IPS DF 4.7 (cell line): ENCODE data around the gene RAET1G.
"Not testable (repeated sequence)": the region's sequence is repeated elsewhere in the genome, so short reads cannot be mapped to it uniquely, and the experiment has no call there.

Source experiments
- DNase-seq: peaks from one replicate; pipeline ENCODE4 v3.0.0-alpha.2; 2013; ENCODE audit warnings: low spot score; ENCODE audit errors: extremely low read depth

RAET1G gene

DNA sequence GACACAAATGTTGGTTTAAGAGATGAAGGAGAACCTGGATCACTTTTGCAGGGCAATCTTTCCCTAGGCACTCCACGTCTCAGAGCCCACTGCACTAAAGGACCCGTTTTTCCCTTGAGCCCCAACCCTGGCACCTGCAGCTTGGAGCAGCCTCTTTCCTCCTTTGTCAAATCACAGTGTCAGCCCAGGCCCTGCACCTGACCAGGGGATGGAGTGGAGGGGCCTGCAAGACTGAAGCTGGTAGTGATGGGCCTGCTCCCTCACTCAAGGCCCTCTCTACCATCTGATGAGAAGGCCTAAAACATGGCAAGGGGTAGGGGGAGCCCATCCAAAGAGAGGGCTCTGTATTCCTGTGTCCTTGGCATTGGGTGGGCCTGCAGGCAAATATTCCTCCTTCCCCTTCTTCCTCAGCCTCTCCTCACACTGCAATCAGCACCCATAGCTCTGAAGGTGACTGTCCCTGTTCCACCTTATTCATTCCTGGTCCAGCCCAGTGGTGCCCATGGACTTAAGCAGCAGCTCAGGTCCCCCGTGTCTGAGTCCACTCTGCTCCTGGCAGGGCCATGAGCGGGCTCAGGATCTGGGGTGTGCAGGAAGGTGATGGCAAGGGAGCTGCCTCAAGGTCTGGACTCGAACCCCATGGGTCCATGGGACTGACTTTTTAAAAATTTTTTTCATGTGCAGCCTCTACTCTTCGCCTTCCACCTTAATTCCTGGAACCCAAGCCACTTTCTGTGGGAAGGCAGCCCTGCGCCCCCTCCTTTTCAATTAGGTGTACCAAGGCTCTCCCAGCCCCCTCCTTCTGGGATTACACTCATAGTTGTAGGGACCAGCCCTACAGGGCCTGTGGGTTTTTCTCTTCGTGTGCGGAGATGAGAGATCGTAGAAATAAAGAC, 6.7 kb downstream of the RAET1G start:
- no peak for DNase-seq

DNA sequence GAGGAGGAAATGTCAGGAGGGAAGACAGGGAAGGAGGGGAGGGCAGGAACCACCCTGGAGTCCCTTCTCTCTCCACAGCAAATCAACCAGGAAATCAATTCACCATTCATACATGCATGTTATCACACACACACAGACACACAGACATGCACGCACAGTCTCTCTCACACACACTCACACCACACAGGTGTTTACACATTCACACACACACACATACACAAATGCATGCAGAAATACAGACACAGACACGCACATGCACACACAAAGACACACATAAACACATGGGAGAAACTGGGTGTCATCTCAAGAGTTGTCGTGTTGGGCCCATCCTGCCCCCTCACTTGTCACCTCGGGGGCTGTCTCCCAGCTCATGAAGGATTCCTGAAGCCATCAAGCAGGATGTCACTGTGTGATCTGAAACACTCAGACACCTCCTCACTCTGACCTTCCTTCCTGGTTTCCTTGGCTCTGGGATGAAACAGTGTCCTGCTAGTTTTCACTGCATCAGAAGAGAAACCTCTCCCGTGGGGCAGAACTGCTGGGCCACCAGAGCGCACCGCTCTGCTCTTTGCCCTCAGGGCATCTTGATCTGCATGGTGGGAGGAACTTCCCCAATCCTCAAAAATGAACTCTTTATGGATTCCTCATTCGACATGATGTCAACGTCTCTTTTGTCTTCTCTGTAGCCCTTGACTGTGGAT, 9.2 kb downstream of the RAET1G start:
- no peak for DNase-seq

DNA sequence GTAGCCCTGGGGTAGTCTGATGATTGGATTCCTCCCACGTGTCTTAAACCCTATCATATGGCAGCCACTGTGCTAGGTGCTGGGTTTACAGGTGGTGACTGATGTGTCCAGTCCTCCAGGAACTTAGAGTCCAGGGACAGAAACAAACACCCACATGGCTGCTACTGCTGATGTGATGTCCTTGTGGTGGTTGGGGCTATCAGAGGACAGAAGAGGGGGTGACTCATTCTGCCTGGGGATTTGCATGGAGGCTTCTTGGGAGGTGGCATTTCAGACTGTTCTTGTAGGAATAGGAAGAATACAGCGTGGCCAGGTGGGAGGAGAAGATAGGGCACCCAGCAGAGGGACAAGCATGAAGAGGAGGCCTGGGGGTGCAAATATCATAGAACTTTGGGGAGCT, 9.8 kb downstream of the RAET1G start:
- no peak for DNase-seq

DNA sequence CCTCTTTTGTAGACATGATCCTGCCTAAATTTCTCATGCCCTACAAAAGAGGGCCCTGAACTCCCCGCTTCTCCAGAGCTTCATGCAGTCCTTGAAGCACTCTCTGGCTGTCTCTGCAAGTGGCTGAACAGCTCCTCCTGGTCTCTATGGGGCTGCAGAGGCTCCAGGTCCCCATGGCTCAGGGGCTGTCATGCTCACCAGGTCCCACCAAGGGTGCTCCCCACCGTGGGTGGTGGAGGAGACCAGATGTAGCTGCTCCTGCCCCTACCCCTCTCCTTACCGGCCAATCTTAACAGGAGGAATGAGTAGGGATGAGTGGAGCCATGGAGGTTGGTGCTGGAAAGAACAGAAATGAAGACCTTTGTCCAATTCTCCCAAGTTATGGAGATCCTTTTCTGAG, 10.2 kb downstream of the RAET1G start:
- DNase-seq = not testable (repeated sequence)

DNA sequence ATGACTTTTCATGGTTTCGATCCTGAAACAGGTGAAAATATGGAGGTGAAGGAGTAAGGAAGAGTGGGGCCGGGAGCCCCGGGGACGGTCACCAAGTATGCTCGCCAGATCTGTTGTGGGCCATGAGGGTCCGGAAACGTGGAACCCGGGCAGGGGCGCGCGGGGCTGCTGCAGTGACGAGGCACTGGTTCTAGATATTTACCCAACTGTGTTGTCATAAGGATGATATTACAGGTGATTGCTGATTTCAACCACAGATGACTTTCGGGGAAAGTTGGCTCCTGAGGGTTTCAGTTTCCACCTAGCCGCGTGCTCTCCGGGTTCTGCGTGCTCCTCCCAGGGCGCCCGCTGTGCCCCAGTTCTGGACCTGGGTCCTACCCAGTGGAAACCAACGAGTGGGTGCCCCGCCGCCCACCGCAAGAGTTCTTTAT, 12.2 kb downstream of the RAET1G start:
- DNase-seq = no peak

DNA sequence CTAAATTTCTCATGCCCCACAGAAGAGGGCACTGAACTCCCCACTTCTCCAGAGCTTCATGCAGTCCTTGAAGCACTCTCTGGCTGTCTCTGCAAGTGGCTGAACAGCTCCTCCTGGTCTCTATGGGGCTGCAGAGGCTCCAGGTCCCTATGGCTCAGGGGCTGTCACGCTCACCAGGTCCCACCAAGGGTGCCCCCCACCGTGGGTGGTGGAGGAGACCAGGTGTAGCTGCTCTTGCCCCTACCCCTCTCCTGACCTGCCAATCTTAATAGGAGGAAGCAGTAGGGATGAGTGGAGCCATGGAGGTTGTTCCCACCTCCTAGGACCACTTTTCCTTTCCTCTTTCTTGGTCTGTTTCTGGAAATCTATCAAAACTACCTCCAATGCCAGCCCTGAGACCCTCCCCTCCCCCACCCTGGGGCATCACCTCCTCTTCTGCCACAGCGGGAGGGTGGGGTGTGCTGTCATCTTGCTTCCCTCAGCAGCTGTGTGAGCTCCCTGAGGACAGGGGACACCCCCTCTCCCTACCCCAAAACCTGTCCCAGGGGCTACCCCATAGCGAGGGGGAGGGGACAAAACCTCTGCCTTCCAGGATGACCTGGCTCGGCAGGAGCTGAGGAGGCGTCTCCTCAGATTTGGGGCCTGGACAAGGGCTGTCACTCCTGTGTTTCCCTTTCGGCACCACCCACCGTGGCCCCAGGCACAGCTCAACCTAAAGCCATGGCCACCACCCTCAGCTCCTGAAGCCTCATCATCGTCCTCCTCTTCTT, 13.0 kb downstream of the RAET1G start:
- DNase-seq = no peak

DNA sequence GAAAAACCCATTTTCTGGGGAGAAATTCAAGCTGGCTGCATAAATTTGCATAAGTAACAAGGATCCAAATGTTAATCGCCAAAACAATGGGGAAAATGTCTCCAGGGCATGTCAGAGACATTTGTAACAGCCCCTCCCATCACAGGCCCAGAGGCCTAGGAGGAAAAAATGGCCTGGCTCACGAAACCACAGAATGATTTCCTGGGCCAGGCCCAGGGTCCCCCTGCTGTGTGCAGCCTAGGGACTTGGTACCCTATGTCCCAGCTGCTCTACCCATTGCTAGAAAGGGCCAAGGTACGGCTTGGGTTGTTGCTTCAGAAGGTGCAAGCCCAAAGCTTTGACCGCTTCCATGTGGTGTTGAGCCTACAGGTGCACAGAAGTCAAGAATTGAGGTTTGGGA, 14.4 kb downstream of the RAET1G start:
- not testable (repeated sequence) for DNase-seq

DNA sequence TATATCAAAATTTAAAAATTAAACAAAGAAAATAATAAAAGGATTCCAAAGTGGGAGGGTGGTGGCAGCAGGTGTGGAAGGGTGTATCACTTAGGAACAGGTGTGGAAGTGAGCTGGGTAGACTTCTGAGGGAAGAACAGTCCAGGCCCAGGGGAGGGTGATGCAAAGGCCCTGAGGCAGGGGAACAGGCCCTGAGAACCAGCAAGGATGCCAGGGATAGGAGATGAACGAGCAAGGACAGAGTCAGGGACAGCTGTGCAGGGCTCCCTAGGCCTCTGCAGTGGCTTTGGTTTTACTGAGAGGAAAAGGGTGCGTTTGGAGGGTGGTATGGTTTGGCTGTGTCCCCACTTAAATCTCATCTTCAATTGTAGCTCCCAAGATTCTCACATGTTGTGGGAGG, 15.6 kb downstream of the RAET1G start:
- no peak for DNase-seq

DNA sequence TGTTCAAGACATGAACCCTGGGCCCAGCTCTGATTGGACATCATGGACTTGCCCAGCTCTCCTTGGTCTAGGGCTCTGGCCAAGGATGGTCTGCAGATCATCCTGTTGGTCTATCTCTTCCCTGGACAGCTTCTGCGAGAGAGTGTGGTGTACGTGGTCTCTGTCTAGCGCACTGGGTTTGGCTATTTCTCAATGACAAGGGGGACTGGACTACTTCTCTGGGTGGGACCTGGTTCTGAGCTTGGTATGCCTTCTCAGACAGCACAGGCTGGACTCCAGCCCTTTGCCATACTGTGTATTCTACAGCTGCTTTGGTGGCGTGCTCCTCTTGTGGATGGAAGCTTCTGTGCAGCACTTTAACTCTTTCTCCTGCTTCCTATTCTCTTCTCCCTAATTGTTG, 16.5 kb downstream of the RAET1G start:
- DNase-seq = no peak

DNA sequence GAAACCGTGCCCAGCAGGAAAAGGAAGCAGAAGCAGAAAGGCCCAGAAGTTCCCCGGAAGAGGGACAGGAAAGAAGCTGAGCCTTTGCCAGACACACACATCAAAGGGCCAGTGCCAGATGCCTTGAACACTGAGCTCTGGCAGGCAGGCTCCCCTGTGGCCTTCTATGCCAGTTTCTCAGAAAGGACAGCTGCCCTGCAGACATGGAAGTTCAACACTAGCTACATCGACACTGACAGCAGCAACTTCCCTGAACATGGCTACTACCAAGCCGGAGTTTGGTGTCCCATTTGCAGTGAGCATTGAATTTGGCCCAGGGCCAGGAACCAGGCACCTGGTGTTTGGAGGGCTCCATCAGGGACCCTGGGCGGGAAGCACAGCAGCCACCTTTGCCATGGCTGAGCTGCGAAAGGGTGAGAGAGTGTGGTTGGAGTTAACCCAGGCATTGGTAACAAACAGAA, 17.0 kb downstream of the RAET1G start:
- DNase-seq = no peak

DNA sequence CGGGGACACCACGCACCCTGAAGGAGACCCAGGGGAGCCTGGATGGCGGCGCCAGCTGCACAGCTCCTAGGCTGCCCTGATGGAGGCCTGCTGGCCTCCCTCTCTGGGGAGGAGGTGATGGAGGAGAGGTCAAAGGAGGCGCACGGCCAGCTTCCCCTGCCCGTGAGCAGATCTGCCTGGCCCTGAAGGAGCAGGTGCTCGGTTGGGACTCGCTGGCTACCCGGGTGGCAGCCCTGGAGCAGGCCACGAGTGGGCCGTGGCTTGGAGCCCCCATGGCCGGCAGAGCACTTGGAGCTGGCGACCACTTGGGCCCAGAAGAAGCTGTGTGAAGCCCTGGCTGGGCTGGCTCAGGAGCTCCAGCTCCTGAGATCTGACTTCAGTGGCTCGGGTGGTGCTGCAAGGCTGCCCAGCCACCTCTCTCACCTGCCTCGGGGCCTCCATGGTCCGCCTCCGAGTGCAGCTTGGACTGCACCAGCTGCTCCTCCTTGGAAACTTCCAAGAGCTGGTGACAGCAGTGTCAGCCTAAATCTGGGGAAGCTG, 17.5 kb downstream of the RAET1G start:
- no peak for DNase-seq

DNA sequence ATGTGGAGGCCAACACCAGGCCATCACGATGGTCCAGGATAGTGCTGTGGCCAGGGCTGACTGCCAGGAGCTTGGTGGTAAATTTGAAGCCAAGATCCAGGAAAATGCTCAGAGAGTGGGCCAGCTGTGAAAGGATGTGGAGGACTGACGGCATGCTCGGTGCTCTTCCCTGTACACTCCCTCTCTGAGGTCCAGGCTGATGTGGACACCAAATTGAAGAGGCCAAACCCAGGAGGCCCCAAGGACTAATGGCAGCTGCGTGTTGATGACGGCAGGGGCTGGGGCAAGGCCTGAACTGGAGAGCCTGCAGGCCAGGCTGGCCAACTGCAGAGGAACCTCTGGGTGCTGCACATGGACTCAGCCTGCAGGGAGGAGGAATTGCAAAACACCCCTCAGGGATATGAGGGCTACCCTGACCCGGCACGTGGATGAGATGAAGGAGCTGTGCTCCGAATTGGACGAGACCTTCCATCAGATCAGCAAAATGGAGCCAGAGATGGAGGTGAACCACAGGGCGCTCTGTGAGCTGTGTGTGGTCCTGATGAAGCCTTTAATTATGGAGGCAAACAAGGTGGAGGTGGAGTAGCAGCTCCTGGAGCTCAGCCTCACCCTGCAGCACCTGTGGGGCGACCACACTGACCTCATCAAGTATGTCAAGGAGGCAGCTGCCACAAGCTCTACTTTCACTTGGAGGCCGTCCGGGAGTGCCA, 18.1 kb downstream of the RAET1G start:
- no peak for DNase-seq

DNA sequence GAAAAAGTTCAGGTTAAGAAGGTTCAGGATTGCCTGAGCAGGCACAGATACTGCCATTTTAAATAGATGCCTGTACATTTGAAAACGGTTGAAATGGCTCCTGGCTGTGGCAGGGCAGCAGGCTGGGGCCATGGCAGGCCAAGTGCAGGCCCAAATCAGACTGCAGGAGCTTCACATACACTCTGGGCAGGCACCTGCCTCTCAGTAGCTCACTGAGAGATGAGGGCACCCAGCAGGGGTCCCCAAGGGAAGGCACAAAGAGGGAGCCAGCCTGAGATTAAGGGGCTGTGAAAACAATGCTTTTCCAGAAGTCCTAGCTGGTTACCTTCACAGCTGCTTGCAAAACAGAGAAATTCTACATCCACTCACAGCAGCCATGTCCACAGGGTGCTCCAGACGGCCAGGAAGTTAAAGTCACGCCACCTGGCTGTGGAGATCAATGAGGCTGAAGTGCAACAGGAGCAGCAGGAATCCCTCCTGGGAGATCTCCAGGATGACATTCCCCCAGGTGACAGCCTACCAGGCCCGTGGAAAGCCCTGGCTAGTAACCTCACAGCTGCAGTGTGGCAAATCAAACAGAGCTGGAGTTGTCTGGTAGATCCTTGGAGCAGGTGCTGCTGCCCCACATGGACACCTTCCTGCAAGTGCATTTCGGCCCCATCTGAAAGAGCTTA, 18.8 kb downstream of the RAET1G start:
- no peak for DNase-seq

DNA sequence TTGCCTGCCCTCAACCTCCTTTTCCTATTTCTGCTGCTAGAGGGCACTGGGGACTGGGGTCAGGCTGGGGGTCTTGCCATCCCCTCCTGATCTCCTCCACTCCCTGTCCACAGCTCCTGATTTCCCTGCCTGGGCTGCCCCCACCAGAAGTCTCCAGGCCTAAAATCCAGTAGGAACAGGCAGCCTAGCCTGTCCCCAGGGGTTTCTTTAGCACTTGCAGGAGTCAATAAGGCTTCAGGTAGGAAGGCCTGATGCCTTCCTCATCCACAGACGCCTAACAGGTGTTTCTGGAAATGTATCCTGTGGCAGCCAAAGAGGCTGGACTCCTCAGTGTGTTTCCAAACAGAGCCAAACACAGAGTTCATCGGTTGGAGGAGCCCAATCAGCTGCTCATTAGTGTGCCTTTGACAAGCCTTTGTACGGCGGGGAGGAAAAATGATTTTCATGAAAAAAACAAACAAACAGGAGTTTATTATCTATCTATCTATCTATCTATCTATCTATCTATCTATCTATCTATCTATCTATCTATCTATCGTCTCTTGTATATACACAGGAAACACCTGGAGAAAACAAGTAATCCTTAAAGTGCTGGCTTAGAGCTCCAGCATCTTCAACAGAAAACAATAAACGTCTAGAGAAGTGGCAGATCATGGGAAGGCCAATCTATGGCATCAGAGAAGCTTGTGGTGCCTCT, 21.3 kb downstream of the RAET1G start:
- no peak for DNase-seq

DNA sequence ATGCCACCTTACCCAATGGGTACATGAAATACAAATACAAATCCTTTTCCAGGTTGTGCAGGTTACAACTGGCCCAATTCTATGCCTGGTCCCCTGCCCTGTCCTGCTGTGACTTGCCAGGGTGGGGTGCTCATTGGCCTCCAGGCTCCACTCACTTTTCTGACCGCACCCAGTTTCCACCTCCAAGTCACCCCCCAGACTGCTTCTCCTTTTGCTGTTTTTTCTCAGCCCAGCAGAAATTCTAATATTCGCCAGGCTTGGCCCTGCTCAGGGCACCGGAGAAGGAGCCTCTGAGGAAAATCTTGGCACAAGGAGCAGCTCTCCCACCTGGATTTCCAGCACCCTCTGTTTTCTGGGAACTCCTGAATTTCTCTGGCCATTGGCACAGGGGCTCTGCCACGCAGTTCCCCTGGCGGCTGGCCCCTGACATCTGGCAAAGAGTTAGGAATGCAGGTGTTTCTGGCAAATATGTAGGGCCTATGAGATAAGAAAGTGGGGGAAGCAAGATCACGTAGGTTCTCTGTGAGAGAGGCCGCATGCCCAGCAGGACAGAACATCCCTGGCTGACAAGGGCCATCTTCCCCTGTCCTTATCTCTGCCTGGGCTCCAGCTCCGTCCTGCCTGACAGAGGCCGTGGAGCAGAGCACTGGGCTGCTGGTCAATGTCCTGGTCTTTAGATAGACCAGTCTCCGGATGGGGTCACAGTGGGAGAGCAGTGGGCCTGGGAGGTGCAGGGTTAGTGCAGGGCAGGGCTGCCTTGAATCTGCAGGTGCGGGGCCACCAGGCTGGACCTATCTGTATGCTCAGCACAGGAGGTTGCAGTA, 22.1 kb downstream of the RAET1G start:
- no peak for DNase-seq

DNA sequence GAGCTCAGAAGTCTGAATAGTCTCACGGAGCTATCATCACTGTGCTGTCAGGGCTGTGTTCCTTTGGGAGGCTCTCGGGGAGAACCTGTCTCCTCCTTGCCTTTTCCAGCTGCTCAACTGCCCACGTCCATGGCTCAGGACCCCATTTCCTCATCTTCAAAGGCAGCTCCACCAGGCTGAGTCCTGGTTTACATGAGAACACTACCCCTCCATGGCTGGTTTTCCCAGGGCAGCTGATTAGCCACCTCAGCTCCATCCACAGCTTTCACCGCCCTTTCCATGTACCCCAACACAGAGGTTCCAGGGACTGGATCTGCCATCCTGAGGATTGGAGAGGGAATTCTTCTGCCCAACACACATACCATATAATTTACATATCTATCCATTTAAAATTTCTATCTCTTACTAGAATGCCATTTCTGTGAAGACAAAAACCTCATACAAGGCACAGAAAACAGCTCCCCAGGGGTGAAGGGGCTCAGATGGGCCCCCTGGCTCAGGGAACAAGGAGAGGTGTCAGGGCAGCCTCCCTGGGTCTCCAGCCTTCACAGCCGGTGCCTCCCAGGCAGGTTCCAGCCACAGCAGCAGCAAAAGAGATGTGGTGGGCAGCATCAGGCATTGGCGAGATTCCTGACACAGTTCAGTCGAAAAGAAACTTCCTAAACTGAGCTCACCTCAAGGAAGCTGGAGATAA, 22.8 kb downstream of the RAET1G start:
- no peak for DNase-seq

DNA sequence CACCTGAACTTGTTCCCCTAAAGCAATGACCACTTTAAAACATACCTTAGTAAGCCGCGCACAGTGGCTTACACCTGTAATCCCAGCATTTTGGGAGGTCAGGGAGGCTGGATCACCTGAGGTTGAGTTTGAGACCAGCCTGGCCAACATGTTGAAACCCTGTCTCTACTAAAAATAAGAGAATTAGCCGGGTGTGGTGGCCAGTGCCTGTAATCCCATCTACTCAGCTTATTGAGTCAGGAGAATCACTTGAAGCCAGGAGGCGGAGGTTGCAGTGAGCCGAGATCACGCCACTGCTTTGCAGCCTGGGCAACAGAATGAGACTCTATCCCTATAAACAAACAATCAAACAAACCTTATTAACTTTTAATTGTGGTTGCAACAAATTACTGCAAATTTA, 23.4 kb downstream of the RAET1G start:
- DNase-seq = no peak

DNA sequence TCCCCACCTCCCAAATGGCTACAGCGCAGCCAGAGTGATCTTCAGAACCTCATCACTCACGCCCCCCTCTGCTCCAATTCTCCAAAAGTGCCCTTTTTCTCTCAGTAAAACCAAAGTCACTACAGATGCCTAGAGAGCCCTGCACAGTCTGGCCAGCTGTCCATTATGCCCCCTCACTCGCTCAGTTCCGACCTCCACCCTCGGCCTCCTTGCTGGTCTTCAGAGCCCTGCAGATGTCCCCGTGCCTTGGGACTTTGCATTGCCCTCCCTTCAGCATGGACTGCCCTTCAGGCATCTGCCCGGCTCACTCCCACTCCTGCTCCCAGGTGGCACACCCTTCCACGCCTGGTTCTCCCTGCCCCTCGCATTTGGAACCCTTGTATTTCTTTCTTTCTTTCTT, 24.0 kb downstream of the RAET1G start:
- DNase-seq = no peak
